ENCODE data around the gene DDO. TPM values are rescaled to one million over a fixed set of nuclear protein-coding genes. Genes with fewer than 3 reads are reported as not detected.

The DDO gene
- total and polyA plus RNA-seq, 2 of the 8 experiments (the other 6 are each of a cell fraction or from before 2014, with no cell fraction given) = not detected

GRCh38 chr6:110395221-110395620 lies 20.2 kb downstream of the DDO start:
- POLR2A ChIA-PET (ENCODE audit: partially characterized antibody) = no interaction called here
- Histone ChIP-seq H4K91ac (replicated peaks; ENCODE audit: insufficient read length, low read length) (no peak overlapping the region), H3K56ac (replicated peaks; ENCODE audit: insufficient read length, low read depth, low read length) (no peak overlapping the region), H3K4me3 (ENCODE audit: extremely low read depth in 1 of 4, insufficient read depth in 2 of 4, low read depth in 3 of 4, low read length in 4 of 4) (no peak overlapping the region), H3K79me1 (ENCODE audit: low read depth, low read length) (no peaks in the 10 kb centered on the region; the same call in 1 of the 2 replicates), H3K23ac (ENCODE audit: insufficient read length) (no peak overlapping the region), H2BK120ac (replicated peaks; ENCODE audit: low read depth, low read length) (no peak overlapping the region), H2BK12ac (ENCODE audit: low read depth, low read length) (no peak overlapping the region), H3K79me2 (ENCODE audit: control insufficient read depth in 1 of 2, insufficient read depth in 2 of 2, low read length in 2 of 2) (no peaks in the 10 kb centered on the region), H3K4me1 (replicated peaks in 1 of 4; ENCODE audit: control insufficient read depth in 3 of 4, insufficient read depth in 4 of 4, low read length in 3 of 4) (no peaks in the 10 kb centered on the region), H3K23me2 (ENCODE audit: low read depth, low read length) (no peaks in the 10 kb centered on the region), H2AFZ (ENCODE audit: low read length) (no peak overlapping the region), H3K4me2 (ENCODE audit: insufficient read depth in 1 of 2, low read depth in 2 of 2, low read length in 2 of 2) (no peak overlapping the region), H3K36me3 (ENCODE audit: control insufficient read depth in 2 of 4, insufficient read depth in 4 of 4, low read length in 3 of 4) (no peaks in the 10 kb centered on the region), H3K9ac (replicated peaks in 1 of 4; ENCODE audit: extremely low read depth in 1 of 4, low read depth in 3 of 4, low read length in 3 of 4) (no peak overlapping the region), H3K27me3 (replicated peaks in 1 of 4; ENCODE audit: control insufficient read depth in 3 of 4, extremely low read depth in 1 of 4, insufficient read depth in 3 of 4, low read length in 3 of 4) (no peaks in the 10 kb centered on the region), H4K8ac (ENCODE audit: extremely low read depth, insufficient read depth, low read length) (no peak overlapping the region), H3K27ac (ENCODE audit: low read depth, low read length) (no peak overlapping the region), H2BK20ac (ENCODE audit: low read length) (no peak overlapping the region), H4K5ac (ENCODE audit: insufficient read length, low read depth, low read length) (no peak overlapping the region), H4K20me1 (replicated peaks in 1 of 2; ENCODE audit: control insufficient read depth in 1 of 2, insufficient read depth in 2 of 2, low read length in 2 of 2) (no peaks in the 10 kb centered on the region), H3K18ac (ENCODE audit: extremely low read depth, low read length) (no peak overlapping the region), H3K14ac (ENCODE audit: insufficient read length) (no peak overlapping the region), H2BK15ac (ENCODE audit: low read length) (no peak overlapping the region), H3K9me3 (ENCODE audit: insufficient read depth in 2 of 2, low read depth in 1 of 2, low read length in 1 of 2) (no peaks in the 10 kb centered on the region), H2AK5ac (ENCODE audit: low read depth, low read length) (no peak overlapping the region), H2BK5ac (ENCODE audit: low read depth, low read length) (no peak overlapping the region), H3K4ac (replicated peaks; ENCODE audit: insufficient read length, low read depth, low read length) (no peak overlapping the region)
- no peak for DNase-seq (ENCODE audit: low read depth in 1 of 2, low spot score in 2 of 2)
- WGBS, 2 experiments (ENCODE audit: extremely low coverage in 1 of 2, insufficient coverage in 1 of 2, insufficient read length in 1 of 2, insufficient replicate concordance in 2 of 2, low coverage in 1 of 2, low lambda C conversion rate in 2 of 2, missing lambda C conversion rate in 1 of 2) = 81% methylated on average over 4 of the region's 4 CpGs; no CpG with 5 or more reads in 1 of the 2 experiments
- FAIRE-seq = no peak
- TF ChIP-seq RFX5 (IDR thresholded peaks at IDR 0.05; ENCODE audit: borderline replicate concordance, low read depth, low read length) (no peak), POLR2AphosphoS5 (IDR thresholded peaks at IDR 0.05; ENCODE audit: low read depth, low read length) (no peak), RBBP5 (IDR thresholded peaks at IDR 0.05; ENCODE audit: borderline replicate concordance, low read depth, low read length) (no peak), SUZ12 (IDR thresholded peaks at IDR 0.05; ENCODE audit: low read length) (no peak)
- TF ChIP-seq, protein P1, sequence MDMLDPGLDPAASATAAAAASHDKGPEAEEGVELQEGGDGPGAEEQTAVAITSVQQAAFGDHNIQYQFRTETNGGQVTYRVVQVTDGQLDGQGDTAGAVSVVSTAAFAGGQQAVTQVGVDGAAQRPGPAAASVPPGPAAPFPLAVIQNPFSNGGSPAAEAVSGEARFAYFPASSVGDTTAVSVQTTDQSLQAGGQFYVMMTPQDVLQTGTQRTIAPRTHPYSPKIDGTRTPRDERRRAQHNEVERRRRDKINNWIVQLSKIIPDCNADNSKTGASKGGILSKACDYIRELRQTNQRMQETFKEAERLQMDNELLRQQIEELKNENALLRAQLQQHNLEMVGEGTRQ (IDR thresholded peaks at IDR 0.05; ENCODE audit: low read length) = no peak
- CTCF ChIA-PET (ENCODE audit: partially characterized antibody) = no interaction called here
